Measurements from ENCODE around the gene SEMA3D.

The SEMA3D gene

DNA sequence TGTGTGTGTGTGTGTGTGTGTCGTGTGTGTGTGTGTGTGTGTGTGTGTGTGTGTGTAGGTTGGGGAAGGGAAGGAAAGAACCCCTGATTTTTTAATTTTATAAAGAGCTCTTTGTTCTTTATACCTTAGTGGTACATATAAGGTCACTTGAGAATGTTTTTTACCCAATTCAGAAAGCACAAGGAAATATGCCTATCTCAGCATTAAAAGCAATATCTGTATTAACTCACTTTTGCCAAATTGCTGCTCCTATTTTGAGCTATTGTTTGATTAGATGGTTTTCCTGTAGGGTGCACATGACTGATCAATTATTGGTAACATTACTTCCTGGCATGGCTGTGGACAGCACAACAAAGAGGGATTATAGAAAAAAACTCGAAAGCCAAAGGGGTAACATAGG is 60.5 kb downstream of the SEMA3D start:
- DNase-seq (ENCODE audit: low read depth in 4 of 4, low spot score in 1 of 4), result no peak

DNA sequence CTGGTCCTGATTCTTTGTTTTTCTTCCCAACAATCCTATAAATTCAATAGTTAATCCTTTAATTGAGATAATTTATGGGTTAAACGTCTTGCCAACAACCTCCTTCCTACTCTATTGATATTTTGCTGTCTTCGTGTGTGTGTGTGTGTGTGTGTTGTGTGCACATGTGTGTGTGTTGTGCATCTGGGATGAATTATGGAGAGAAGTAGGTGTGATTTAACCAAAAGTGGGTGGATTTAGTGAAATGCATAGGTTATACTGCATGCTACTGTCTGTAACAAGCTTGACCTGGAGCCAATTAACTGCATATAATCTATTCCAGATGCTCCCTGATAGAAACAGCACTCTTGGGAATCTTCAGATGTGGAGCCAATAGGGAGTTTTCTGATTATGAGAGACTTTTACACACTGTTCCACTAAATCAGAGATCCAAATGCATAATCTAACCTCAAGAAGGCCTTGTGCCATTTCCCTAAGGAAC is 61.2 kb downstream of the SEMA3D start:
- DNase-seq (ENCODE audit: low read depth in 4 of 4, low spot score in 1 of 4), result no peak

DNA sequence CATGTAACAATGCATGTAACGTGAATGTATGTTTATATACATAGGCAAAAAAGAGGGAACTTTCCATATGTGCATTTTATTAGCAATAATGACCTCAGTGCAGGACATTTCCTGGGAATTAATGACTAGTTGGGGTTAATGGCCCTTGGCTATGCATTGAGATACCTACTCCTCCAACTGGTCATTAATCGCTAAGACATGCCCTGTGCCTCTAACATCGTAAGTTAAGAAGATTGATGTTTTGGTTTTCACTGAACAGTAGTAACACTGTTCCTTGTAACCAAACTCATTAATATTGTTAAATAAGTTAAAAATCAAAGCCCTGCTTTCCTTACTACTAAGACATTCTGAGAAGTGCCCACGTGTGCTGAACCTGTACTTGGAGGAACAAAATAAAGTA is 61.7 kb downstream of the SEMA3D start:
- no peak for DNase-seq (ENCODE audit: low read depth in 4 of 4, low spot score in 1 of 4)

DNA sequence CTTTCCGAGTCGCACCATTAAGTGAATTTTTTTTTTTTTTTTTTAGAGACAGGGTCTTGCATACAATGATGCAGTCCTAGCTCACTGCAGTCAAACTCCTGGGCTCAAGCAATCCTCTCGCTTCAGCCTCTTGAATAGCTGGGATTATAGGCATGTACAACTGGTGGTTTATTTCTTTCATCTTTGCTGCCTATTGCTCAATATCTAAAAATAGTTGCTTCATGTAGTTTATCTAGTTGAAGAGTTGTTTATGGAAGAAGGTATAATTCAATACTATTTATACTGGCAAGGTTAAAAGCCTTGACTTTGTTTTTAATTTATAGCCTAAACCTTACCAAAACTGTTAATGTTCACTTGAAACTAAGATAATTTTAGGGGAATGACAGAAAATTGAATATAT is 66.9 kb downstream of the SEMA3D start:
- DNase-seq (ENCODE audit: low read depth in 4 of 4, low spot score in 1 of 4), result no peak

DNA sequence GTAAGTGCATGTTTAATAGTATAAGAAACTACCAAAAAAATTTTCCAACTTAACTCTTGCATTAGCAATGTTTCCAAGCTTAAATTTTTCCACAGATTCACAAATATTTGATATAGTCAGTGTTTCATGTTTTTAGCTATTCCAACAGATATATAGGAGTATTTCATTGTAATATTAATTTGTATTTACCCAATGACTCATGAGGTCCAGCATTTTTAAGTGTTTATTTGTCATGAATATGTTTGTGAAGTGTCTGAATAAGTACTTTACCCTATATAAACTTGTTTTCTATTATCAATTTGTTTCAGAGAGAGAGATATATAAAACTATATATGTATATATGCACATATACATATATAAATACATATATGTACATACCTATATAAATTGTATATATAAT is 71.0 kb downstream of the SEMA3D start:
- DNase-seq (ENCODE audit: low read depth in 4 of 4, low spot score in 1 of 4), result no peak

DNA sequence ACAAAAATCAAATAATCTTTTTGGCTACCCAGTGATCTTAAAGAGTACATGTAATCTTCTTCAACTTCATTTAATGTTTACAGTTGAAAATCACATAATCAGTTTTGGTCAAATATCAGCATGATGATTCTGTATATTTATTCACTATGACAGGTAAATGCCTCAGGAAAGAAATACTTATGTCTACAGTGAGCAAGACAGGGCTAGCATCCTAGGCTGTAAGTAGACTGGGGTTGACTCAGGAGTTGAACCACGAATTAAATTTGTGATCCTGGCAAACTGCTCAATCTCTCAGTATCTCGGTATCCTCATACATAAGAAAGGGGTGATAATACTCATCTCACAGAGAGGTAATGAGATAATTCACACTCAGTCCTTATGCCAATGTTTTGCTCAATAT is 71.8 kb downstream of the SEMA3D start:
- no peak for DNase-seq (ENCODE audit: low read depth in 4 of 4, low spot score in 1 of 4)

DNA sequence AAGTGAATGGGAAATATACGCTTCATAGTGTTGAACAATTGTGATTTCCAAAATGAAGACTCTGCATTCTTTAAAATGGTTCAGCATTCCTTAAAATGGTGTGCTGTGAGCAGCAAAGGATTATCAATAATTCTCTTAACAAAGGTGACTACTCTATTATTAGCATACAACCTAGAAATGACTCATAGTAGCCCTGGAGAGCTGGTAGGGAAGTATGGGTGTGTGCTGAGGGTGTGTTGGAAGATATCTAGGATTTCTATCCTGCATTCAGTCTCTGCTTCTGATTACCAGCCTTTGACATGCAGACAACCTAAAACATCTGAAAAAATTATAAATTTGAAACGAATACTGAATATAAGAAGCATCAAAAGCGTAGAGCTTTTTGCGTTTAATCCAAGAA is 72.5 kb downstream of the SEMA3D start:
- DNase-seq (ENCODE audit: low read depth in 4 of 4, low spot score in 1 of 4), result no peak

DNA sequence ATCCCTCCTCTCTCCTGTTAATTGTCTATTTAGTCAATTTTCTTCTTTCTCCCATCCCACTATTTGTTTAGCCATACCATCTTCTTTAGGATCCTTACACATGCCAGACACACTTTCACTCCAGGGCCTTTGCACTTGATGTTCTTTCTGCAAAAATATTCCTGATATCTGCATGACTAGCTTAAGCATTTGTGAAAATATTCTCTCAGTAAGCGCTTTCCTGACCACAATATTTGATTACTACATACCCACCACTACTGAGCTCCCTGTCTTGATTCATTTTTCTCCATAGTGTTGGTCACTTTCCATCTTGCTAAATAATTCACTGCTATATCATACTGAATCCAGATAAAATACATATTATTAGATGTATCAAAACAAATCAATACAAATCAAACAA is 75.1 kb downstream of the SEMA3D start:
- DNase-seq (ENCODE audit: low read depth in 4 of 4, low spot score in 1 of 4), result no peak

DNA sequence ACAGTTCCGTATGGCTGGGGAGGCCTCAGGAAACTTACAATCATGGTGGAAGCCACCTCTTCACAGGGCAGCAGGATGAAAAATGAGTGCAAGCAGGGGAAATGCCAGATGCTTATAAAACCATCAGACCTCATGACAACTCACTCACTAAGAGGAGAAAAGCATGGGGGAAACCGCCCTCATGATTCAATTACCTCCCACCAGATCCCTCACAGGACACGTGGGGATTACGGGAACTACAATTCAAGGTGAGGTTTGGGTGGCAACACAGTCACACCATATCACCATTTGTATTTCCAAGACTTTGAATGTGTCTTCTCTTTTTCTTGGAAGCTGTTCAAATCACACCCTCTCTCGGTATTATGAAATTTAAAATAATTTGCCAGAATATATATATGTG is 80.1 kb downstream of the SEMA3D start:
- DNase-seq (ENCODE audit: low read depth in 4 of 4, low spot score in 1 of 4), result no peak

DNA sequence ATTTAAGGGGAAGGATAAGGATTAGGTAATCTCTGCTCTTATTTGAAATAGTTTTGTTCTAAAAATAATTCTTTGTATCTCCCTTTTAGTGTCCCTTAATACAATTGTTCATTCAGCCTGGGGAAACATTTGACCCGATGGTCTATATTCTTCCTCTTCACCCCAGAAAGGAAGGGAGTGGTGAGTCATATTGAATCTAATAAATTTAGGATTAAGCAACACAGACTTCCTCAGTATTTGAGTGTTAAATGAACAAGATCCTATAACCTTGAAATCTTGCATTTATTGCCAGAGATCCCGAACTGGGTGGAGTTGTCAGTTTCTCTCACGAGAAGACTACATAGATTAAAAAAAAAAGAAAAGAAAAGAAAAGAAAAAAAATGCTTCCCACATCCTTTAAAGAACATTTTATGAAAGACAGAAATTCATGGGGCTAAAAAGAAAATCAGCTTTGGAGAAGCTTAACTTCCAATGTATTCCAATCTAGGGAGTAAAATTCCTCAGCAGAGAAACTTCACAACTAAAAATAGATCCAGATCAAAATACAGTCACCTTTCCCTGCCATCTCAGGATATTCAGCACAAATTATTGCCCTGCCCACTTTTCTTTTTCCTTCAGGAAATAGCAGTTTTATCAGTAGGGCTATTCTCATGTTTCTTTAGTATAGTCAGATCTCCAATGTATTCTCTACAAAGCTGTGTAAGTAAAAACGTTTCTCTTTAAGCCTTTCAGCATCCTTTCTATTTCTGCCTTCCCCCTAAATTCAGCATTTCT is 82.2 kb downstream of the SEMA3D start:
- DNase-seq (ENCODE audit: low read depth in 4 of 4, low spot score in 1 of 4), result no peak

DNA sequence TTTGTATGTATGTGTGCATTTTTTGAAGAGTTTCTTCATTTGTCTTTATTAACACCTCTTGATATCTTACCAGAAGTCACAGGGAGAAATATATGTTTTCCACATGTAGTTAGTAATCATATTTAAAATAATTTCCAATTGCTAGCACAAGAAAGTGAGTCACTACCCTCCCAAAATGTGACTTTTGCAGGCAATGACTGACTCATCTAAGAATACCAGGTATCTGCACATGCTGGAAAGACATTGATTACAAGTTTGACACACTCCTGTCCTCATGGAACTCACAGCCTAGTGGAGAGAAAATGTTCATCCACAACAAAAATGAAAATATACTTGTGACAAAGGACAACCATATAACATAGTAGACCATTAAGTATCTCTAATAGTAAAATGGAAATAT is 82.9 kb downstream of the SEMA3D start:
- no peak for DNase-seq (ENCODE audit: low read depth in 4 of 4, low spot score in 1 of 4)

DNA sequence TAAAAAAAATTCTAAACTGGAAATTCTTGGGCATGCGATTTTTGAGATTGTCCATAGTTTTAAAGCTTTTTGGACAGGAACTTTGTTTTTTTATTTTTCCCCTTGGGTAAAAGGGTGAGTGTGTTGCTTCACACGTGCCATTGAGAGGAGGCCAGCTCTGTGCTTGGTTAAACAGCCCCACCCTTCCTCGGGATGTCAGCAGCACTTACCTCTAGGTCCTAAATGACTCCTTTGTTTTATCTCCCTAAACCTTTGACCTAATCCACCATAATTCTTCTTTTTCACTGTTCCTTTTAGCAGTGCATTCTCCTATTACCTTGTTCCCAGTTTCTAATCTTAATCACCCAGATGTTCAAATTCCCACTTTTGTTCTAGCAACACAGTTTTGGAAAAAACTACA is 83.5 kb downstream of the SEMA3D start:
- no peak for DNase-seq (ENCODE audit: low read depth in 4 of 4, low spot score in 1 of 4)

DNA sequence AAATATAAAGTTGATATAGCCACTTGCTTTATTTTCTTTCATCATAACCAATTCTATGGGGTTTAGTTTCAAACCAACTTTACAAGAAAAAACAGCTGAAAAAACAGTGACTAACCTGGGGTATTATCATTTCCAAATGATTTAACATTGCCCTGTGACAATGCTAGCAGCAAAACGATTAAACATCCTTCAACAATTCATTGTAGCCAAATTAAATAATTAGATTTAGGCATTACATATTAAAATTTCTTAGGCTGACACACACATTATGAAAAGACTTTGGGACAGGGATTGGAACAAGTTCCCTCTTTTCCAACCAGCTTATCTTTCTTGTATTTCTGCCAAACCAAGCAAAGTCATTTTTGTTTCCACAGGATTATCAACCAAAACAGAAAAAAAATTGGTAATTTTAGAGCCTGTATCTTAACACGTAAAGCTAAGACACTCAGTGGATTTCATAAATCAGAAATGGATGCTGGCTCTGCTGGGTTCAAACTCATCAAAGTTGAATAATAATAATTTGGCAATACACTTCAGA is 84.0 kb downstream of the SEMA3D start:
- DNase-seq (ENCODE audit: low read depth in 4 of 4, low spot score in 1 of 4), result no peak

DNA sequence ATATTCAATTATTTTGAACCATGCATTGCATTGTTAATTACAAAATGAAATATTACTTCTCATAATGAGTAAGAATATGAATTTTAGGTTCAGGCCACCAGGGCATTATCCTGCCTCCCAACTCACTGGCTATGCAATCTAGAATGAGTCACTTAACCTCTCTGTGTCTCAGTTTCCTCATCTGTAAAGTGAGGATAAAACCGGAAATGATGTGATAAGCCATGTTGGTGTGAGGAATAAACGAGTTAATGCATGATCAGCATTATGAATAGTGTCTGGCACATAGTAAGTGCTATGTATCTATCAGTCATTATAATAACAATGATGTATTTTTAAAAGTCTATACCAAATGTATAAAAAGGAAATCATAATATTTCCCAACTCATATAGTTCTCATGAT is 85.5 kb downstream of the SEMA3D start:
- DNase-seq (ENCODE audit: low read depth in 4 of 4, low spot score in 1 of 4), result no peak

DNA sequence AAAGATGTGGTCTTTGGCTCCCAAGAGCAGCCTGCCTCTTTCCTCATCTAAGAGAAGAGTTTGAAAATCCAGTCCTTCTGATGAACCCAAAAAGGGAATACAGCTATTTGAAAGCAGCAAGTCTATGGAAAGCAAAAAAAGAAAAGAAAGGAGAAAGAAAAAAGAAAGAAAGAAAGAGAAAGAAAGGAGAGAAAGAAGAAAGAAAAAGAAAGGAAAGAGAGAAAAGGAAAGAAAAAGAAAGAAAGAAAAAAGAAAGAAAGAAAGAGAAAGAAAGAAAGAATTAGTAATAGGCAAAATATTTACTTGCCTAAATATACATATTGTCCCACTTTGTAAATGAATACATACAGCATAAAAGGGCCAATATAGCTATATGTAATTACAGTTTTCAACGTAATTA is 89.0 kb downstream of the SEMA3D start:
- DNase-seq (ENCODE audit: low read depth in 4 of 4, low spot score in 1 of 4), result no peak

DNA sequence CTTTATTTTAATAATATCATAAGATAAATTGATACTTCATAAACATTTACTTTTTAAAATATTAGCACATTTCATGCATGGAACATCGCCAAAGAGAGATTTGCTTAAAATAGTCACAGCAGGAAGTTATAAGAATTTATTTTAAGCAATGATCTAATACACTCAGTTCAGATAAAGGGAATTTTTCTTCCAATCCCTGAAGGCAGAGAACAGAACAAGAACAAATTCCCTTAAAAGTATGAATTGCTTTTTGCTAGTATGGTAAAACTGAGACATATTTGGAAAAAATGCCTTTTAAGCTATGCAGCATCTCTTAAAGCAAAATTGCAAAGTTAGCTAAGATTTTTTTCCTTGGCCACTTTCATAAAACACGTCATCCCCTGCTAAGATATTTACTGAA is 91.0 kb downstream of the SEMA3D start:
- DNase-seq (ENCODE audit: low read depth in 4 of 4, low spot score in 1 of 4), result no peak

DNA sequence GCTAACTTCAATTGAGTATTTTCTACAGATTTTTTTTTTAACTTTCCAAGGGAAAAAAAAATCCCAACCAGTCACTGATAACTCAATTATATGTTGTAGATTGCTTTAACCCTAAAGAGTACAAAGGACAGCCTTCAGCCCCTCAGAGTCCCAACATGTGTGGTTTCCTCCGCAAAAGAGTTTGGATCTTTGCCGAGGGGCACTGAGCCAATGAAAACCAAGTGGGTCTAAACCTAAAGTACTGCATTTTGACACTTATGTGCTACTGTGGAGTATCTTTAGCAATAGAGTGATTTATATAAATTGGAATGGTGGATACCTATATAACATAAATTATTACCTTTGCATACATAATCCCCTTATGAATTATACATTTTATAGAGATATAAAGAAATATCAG is 91.5 kb downstream of the SEMA3D start:
- no peak for DNase-seq (ENCODE audit: low read depth in 4 of 4, low spot score in 1 of 4)

DNA sequence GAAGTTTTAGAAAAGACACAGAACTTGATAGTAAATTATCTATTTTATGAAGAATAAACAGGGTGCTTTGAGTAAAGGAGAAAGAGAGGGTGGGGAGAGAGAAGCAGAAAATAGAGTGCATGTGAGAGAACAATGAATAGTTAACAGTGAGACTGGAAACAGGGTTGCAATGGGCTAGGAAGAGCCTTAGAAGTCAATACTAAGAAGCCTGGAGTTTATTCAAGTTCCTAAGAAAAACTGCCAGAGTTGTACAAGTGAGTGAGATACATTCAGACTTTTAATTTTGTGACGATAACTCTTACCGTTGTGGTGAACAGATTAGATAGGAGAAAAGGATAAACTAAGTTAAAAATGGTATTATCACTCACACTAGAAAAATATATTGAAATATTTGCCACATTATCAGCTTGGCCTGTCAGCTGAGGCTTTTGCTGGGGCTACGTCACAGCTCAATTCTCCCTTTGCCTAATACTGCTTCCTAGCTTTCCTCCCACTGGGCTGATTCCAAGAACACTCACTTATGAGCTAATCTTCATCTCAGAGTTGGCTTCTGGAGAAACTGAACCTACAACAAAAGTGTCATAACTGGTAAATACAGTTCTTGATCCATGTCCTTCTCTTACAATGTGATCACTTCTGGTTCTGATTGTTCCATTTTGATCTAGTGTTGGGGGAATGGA is 92.7 kb downstream of the SEMA3D start:
- no peak for DNase-seq (ENCODE audit: low read depth in 4 of 4, low spot score in 1 of 4)

DNA sequence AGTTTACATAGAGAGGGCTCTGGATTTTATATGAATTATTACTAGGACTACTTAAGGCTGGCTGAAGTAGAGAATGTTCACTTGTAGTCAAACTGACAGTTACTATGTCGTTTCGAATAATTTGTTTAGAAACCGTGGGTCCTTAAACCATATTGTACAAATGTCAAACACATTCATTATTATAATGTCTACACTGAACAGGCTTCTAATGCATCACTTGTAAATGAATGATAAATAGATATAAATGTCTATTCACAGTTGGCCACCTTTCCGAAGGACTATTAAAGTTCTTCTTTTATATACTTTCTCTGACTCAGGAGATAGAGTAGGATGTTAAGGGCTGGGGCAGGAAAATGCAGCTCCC is 95.3 kb downstream of the SEMA3D start:
- DNase-seq (ENCODE audit: low read depth in 4 of 4, low spot score in 1 of 4), result no peak

DNA sequence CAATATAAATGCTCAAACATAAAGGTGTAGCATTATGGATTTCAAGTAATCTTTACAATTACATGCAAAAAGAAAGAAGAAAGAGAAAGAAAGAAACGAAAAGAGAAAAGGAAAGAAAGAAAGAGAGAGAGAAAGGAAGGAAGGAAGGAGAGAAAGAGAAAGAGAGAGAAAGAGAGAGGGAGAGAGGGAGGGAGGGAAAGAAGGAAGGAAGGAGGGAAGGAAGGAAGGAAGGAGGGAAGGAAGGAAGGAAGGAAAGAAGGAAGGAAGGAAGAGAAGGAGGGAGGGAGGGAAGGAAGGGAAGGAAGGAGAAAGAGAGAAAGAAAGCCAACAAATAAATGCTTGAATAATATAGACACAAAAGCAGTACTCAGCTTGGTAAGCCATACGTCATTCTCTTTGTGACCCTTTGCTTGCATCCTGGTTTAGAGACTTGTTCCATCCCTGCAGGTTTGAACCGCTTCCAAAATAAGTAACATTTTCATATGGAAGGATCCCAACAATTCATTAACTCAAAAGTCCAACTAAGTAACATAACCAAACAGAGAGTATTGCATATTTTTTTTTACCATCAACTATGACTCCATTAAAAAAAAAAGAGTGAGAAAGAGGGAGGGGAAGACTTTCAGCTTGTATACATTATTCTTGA is 95.8 kb downstream of the SEMA3D start:
- DNase-seq (ENCODE audit: low read depth in 4 of 4, low spot score in 1 of 4), result no peak

DNA sequence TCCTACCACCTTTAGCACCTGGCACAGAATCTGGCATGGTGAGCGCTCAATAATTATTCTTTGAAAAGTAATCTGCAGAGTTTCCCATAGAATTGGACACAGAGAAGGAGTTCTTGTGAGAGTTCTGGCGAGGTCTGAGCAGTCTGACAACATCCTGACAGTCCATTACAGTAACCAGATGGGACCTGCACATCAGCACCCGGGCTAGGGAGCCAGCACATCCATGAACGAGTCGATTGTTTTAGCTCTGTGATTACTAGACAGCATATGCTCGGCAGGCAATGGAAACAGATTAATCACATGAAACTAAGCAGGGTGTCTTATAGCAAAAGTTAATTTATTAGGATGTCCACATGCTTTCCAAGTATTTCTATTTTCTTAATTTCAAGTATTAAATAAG is 96.7 kb downstream of the SEMA3D start:
- no peak for DNase-seq (ENCODE audit: low read depth in 4 of 4, low spot score in 1 of 4)

DNA sequence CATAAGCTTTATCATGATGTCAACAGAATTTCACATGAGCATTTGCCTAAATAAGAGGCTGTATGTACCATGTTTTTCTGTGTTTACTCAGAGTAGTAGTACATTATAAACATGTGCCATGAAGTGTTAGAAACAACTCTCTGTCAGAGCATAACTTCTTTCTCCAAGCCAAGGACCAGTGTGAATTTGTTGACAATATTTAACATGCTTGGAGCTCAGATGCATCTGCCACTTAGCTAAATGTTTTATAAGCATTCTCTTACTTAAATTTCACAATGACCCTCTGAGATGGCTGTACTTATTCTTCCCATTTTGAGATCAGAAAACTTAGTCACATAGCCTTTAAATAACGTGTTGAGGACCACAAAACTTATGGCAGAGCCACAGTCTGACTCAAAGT is 105.0 kb downstream of the SEMA3D start:
- no peak for DNase-seq (ENCODE audit: low read depth in 4 of 4, low spot score in 1 of 4)

Measured in stimulated activated CD4-positive, alpha-beta T cell treated with anti-CD3 and anti-CD28 coated beads, Interleukin-1b, Interleukin-23, amount 100 ng/mL, for 24 hours (primary cell).